ENCODE results near the gene GTPBP6. TPM values are rescaled to one million over a fixed set of nuclear protein-coding genes. Genes with fewer than 3 reads are reported as not detected.
"Not testable (repeated sequence)": the region's sequence is repeated elsewhere in the genome, so short reads cannot be mapped to it uniquely, and the experiment has no call there.

GTPBP6 gene
- total RNA-seq, 1 donor from 2014 or later = 36.2 TPM

- no peak overlapping the region for H3K4me3 ChIP-seq (ENCODE audit: low read depth, low read length)
- no peak for DNase-seq (ENCODE audit: low read depth)
- TF ChIP-seq CTCF (conservative IDR thresholded peaks at IDR 0.05; ENCODE audit: low read depth, low read length) = no peak
These were observed 5.0 kb downstream of the GTPBP6 start for GRCh38 chrX:313546-313945.

- no peak overlapping the region for H3K4me3 ChIP-seq (ENCODE audit: low read depth, low read length)
- no peak for TF ChIP-seq CTCF (conservative IDR thresholded peaks at IDR 0.05; ENCODE audit: low read depth, low read length)
- no peak for DNase-seq (ENCODE audit: low read depth)
These were observed 5.8 kb downstream of the GTPBP6 start for GRCh38 chrX:312621-313331.

DNA sequence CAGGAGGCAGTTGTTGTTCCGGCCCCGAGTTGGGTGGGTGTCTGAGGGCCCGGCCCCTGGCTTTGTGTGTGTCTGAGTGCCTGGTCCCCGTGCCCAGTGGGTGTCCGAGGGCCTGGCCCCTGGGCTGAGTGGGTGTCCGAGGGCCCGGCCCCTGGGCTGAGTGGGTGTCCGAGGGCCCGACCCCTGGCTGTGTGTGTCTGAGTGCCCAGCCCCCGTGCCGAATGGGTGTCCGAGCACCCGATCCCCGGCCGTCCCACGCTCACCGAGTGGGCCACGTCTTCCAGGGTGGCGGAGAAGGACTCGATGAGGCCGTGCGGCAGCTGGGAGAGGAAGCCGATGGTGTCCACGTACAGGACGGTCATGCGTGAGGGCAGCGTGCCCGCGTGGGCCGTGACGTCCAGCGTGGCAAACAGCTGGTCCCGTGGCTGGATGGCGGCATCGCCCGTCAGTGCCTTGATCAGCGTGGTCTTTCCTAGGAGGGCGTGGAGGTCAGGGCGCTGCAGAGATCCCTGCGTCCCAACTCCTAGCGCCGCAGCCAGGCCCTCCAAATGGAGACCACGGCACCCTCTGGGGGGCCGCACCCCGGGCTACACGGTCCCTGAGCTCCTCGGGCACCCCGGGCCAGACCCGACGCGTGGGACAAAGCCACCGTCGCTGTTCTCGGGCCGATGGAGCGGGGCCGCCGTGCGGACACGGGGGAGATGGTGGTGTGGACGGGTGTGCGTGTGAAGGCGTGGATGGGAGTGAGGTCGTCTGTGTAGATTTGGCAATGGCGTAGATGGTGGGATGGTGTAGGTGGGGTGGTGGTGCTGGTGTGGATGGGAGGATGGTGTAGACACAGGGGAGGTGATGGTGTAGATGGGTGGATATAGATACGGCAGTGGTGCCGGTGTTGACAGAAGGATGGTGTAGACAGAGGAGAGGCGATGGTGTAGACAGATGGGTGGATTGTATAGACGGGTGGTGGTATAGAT is 7.2 kb downstream of the GTPBP6 start:
- DNase-seq (ENCODE audit: low read depth) = no peak
- no peak overlapping the region for H3K4me3 ChIP-seq (ENCODE audit: low read depth, low read length)
- TF ChIP-seq CTCF (conservative IDR thresholded peaks at IDR 0.05; ENCODE audit: low read depth, low read length) = no peak

GRCh38 chrX:310621-311155 is 7.9 kb downstream of the GTPBP6 start:
- no peak overlapping the region for H3K4me3 ChIP-seq (ENCODE audit: low read depth, low read length)
- no peak for TF ChIP-seq CTCF (conservative IDR thresholded peaks at IDR 0.05; ENCODE audit: low read depth, low read length)
- no peak for DNase-seq (ENCODE audit: low read depth)

GRCh38 chrX:308821-309520 is 9.6 kb downstream of the GTPBP6 start:
- TF ChIP-seq CTCF (conservative IDR thresholded peaks at IDR 0.05; ENCODE audit: low read depth, low read length) = no peak
- no peak for DNase-seq (ENCODE audit: low read depth)
- no peak overlapping the region for H3K4me3 ChIP-seq (ENCODE audit: low read depth, low read length)

DNA sequence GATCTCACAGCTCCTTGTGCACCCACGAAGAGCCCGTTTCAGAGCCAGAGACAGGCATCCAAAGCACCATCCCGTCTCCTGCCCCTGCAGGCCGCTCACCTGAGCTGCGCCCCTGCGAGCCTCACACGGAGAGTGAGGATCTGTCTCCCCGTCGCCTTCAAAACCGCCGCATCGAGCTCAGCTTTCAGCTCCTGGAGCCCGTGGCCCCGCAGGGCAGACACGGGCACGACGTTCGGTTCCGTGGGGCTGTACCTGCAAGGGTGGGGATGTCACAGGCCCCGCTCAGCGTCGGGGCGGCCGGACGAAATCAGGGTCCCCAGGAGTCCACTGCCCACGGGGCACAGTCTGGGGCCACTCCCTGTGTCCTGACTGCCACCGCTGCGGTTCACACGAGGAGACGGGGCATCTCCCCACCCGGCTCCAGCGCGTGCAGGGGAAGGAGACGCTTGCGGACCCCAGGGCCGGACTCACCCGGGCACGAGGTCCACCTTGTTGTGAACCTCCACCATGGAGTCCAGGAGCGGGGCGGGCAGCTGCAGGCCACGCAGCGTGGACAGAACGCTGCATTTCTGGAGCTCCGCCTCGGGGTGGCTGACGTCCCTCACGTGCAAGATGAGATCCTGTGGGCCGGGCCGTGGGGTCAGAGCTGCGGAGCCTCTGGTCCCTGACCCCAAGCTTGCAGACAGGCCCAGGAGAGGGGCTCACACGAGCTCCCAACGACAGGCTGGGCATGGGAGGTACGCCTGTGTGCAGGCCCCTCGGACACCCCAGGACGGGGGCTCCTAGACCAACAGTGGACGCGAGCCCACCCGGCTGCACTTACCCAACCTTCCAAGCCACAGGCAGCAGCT is 11.1 kb downstream of the GTPBP6 start:
- no peak overlapping the region for H3K4me3 ChIP-seq (ENCODE audit: low read depth, low read length)
- DNase-seq (ENCODE audit: low read depth) = no peak
- no peak for TF ChIP-seq CTCF (conservative IDR thresholded peaks at IDR 0.05; ENCODE audit: low read depth, low read length)

- H3K4me3 ChIP-seq (ENCODE audit: low read depth, low read length); DNase-seq (ENCODE audit: low read depth): not testable (repeated sequence)
These were observed 11.9 kb downstream of the GTPBP6 start for GRCh38 chrX:306614-307251.

DNA sequence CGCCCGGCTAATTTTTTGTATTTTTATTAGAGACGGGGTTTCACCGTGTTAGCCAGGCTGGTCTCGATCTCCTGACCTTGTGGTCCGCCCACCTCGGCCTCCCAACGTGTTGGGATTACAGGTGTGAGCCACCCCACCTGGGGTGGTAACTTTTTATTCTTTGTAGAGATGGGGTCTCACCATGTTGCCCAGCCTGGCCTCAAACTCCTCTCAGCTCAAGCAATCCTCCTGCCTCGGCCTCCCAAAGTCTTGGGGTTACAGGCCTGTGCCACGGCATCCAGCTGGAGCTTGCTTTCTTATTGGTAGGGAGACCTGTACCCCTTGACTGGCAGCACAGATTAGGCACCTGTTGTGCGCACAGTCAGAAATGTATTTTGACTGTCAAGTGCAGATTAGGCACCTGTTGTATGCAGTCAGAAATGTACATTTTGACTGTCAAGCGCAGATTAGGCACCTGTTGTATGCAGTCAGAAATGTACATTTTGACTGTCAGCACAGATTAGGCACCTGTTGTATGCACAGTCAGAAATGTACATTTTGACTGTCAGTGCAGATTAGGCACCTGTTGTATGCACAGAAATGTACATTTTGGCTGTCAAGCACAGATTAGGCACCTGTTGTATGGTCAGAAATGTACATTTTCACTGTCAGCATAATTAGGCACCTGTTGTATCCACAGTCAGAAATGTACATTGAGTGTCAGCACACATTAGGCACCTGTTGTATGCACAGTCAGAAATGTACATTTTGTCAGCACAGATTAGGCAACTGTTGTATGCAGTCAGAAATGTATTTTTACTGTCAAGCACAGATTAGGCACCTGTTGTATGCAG is 12.6 kb downstream of the GTPBP6 start:
- not testable (repeated sequence) for H3K4me3 ChIP-seq (ENCODE audit: low read depth, low read length); DNase-seq (ENCODE audit: low read depth)

Data from epithelial cell of proximal tubule (primary cell).